CD4-positive, CD25-positive, alpha-beta regulatory T cell (primary cell): ENCODE results near the gene OTULIN. TPM values are rescaled to one million over a fixed set of nuclear protein-coding genes. Genes with fewer than 3 reads are reported as not detected.

Source experiments
- ATAC-seq, 2 donors: fragments of 150-1000 bp; cut with Tn5 transposase; one replicate each; pipeline ENCODE4 v1.10.0; 2021; ENCODE audit warnings: low read depth in 2 of 2, moderate number of reproducible peaks in 2 of 2, moderate library complexity in 1 of 2
- DNase-seq, 3 donors: peaks; one replicate each; pipeline versions ENCODE4 v3.0.0 to v3.0.0-alpha.2; 2012 to 2022; ENCODE audit warnings: mixed read lengths in 1 of 3
- H3K27ac ChIP-seq: one replicate; pipeline ENCODE4 v1.7.0; 2013; ENCODE audit warnings: mild to moderate bottlenecking, low read length; ENCODE audit not compliant: insufficient read depth, poor library complexity, severe bottlenecking
- H3K27me3 ChIP-seq: one replicate; pipeline ENCODE4 v1.7.0; 2013; ENCODE audit warnings: low read length; ENCODE audit not compliant: control insufficient read depth, insufficient read depth
- H3K36me3 ChIP-seq: one replicate; pipeline ENCODE4 v1.7.0; 2013; ENCODE audit warnings: mild to moderate bottlenecking, low read length, moderate library complexity; ENCODE audit not compliant: control insufficient read depth, insufficient read depth
- H3K4me1 ChIP-seq: 2 replicates; pipeline ENCODE4 v1.7.0; 2013; ENCODE audit warnings: mild to moderate bottlenecking, low read length; ENCODE audit not compliant: insufficient read depth, control insufficient read depth, poor library complexity, severe bottlenecking
- H3K4me3 ChIP-seq: one replicate; pipeline ENCODE4 v1.7.0; 2013; ENCODE audit warnings: low read depth, mild to moderate bottlenecking, low read length, moderate library complexity
- H3K9me3 ChIP-seq, 2 experiments: 1 replicate in 1 of 2; 2 replicates in 1 of 2; pipeline ENCODE4 v1.7.0; 2013; ENCODE audit warnings: low read length in 2 of 2, mild to moderate bottlenecking in 1 of 2, moderate library complexity in 1 of 2; ENCODE audit not compliant: control insufficient read depth in 2 of 2
- H3K27ac Mint-ChIP-seq, 3 donors: one replicate each; pipeline ENCODE4 v1.8.0; 2020 to 2022; ENCODE audit warnings: mild to moderate bottlenecking in 3 of 3, mixed read lengths in 3 of 3, moderate library complexity in 2 of 3
- H3K27me3 Mint-ChIP-seq: one replicate; pipeline ENCODE4 v1.8.0; 2022; ENCODE audit warnings: mild to moderate bottlenecking, mixed read lengths
- H3K36me3 Mint-ChIP-seq: one replicate; pipeline ENCODE4 v1.8.0; 2020; ENCODE audit warnings: mixed read lengths
- H3K4me1 Mint-ChIP-seq, 4 donors: one replicate each; pipeline ENCODE4 v1.8.0; 2020 to 2022; ENCODE audit warnings: mixed read lengths in 4 of 4, mild to moderate bottlenecking in 1 of 4
- H3K4me3 Mint-ChIP-seq, 4 donors: one replicate each; pipeline ENCODE4 v1.8.0; 2020 to 2022; ENCODE audit warnings: mild to moderate bottlenecking in 4 of 4, mixed read lengths in 4 of 4, moderate library complexity in 3 of 4
- H3K9me3 Mint-ChIP-seq, 7 donors: one replicate each; pipeline ENCODE4 v1.8.0; 2020 to 2022; ENCODE audit warnings: mixed read lengths in 7 of 7, mild to moderate bottlenecking in 3 of 7, moderate library complexity in 2 of 7
- polyA plus RNA-seq, 4 donors: library from polyadenylated mRNA; unstranded; fragments of 300-500 nt; fragmentation: Illumina TruSeq; gene quantifications; one replicate each; pipeline ENCODE4 v1.2.3, GENCODE V29; 2021
- total RNA-seq: library from RNA; stranded (reverse); gene quantifications from one replicate; pipeline ENCODE4 v1.2.3, GENCODE V29; 2022

OTULIN gene
- total and polyA plus RNA-seq, 5 donors from 2014 or later, result 22.8 to 109 (median 27.0) TPM

GRCh38 chr5:14674983-14675854 is 10.7 kb downstream of the OTULIN start:
- H3K9me3 ChIP-seq, result no peaks in the 10 kb centered on the region
- no peaks in the 10 kb centered on the region for H3K27me3 Mint-ChIP-seq
- H3K4me1 ChIP-seq, result peaks cover 86% of the 10 kb centered on the region
- H3K36me3 ChIP-seq, result peaks cover 46% of the 10 kb centered on the region
- ATAC-seq, result peak in 1 of 2 donors; percentile 15
- peaks cover 65 to 84% (median 71%) of the 10 kb centered on the region in 4 donors for H3K4me1 Mint-ChIP-seq
- H3K27ac Mint-ChIP-seq, result peak overlapping the region; percentile 84 to 91 (median 89)
- peak overlapping the region; percentile 77 for H3K4me3 ChIP-seq
- no peaks in the 10 kb centered on the region for H3K27me3 ChIP-seq
- peak overlapping the region; percentile 73 for H3K27ac ChIP-seq
- no peaks in the 10 kb centered on the region for H3K9me3 Mint-ChIP-seq
- peaks cover 31% of the 10 kb centered on the region for H3K36me3 Mint-ChIP-seq
- peak overlapping the region; percentile 67 to 88 (median 78) for H3K4me3 Mint-ChIP-seq
- no peak for DNase-seq

GRCh38 chr5:14675865-14676300 is 11.4 kb downstream of the OTULIN start:
- peaks cover 63 to 81% (median 71%) of the 10 kb centered on the region in 4 donors for H3K4me1 Mint-ChIP-seq
- Histone ChIP-seq H3K4me1 (peaks cover 79% of the 10 kb centered on the region), H3K27me3 (no peaks in the 10 kb centered on the region), H3K9me3 (no peaks in the 10 kb centered on the region), H3K4me3 (peak overlapping the region; percentile 77), H3K27ac (peak overlapping the region; percentile 73), H3K36me3 (peaks cover 53% of the 10 kb centered on the region)
- H3K4me3 Mint-ChIP-seq, result peak overlapping the region; percentile 67 to 88 (median 78)
- peak overlapping the region; percentile 84 to 91 (median 89) for H3K27ac Mint-ChIP-seq
- H3K9me3 Mint-ChIP-seq, result no peaks in the 10 kb centered on the region
- ATAC-seq (peak; percentile 36 to 38), DNase-seq (peak in 2 of 3 donors; percentile 26 to 49)
- H3K36me3 Mint-ChIP-seq, result peaks cover 35% of the 10 kb centered on the region
- no peaks in the 10 kb centered on the region for H3K27me3 Mint-ChIP-seq

- no peaks in the 10 kb centered on the region for H3K27me3 Mint-ChIP-seq
- Histone ChIP-seq H3K4me1 (peaks cover 75% of the 10 kb centered on the region), H3K36me3 (peaks cover 57% of the 10 kb centered on the region), H3K4me3 (peak overlapping the region; percentile 77), H3K27ac (peak overlapping the region; percentile 73), H3K27me3 (no peaks in the 10 kb centered on the region), H3K9me3 (no peaks in the 10 kb centered on the region)
- DNase-seq, result no peak
- H3K36me3 Mint-ChIP-seq, result peaks cover 38% of the 10 kb centered on the region
- H3K27ac Mint-ChIP-seq, result peak overlapping the region; percentile 84 to 91 (median 89)
- peak overlapping the region; percentile 67 to 88 (median 78) for H3K4me3 Mint-ChIP-seq
- ATAC-seq, result peak; percentile 55 to 72
- H3K4me1 Mint-ChIP-seq, result peaks cover 59 to 77% (median 67%) of the 10 kb centered on the region in 4 donors
- H3K9me3 Mint-ChIP-seq, result no peaks in the 10 kb centered on the region
Observed at GRCh38 chr5:14676320-14676719, 11.8 kb downstream of the OTULIN start.

GRCh38 chr5:14678773-14679334 is 14.3 kb downstream of the OTULIN start:
- Histone ChIP-seq H3K4me3 (peak overlapping the region; percentile 38), H3K27me3 (no peaks in the 10 kb centered on the region), H3K4me1 (peaks cover 56% of the 10 kb centered on the region), H3K27ac (peak overlapping the region; percentile 64), H3K9me3 (no peaks in the 10 kb centered on the region), H3K36me3 (peaks cover 79% of the 10 kb centered on the region)
- DNase-seq, result no peak
- H3K27ac Mint-ChIP-seq, result peak overlapping the region; percentile 82 to 98 (median 85)
- no peaks in the 10 kb centered on the region for H3K9me3 Mint-ChIP-seq
- no peak for ATAC-seq
- H3K4me1 Mint-ChIP-seq, result peaks cover 38 to 53% (median 49%) of the 10 kb centered on the region in 4 donors
- peak overlapping the region in 3 of 4 donors; percentile 26 to 87 (median 45) for H3K4me3 Mint-ChIP-seq
- peaks cover 54% of the 10 kb centered on the region for H3K36me3 Mint-ChIP-seq
- H3K27me3 Mint-ChIP-seq, result no peaks in the 10 kb centered on the region

- H3K4me3 Mint-ChIP-seq, result no peak overlapping the region
- peaks cover 53% of the 10 kb centered on the region for H3K36me3 Mint-ChIP-seq
- H3K9me3 Mint-ChIP-seq, result no peaks in the 10 kb centered on the region
- DNase-seq (no peak), ATAC-seq (no peak)
- no peak overlapping the region for H3K4me3 ChIP-seq
- no peaks in the 10 kb centered on the region for H3K27me3 ChIP-seq
- H3K4me1 ChIP-seq, result peaks cover 48% of the 10 kb centered on the region
- H3K4me1 Mint-ChIP-seq, result peaks cover 32 to 46% (median 42%) of the 10 kb centered on the region in 4 donors
- no peaks in the 10 kb centered on the region for H3K27me3 Mint-ChIP-seq
- H3K9me3 ChIP-seq, result no peaks in the 10 kb centered on the region
- peaks cover 83% of the 10 kb centered on the region for H3K36me3 ChIP-seq
- peak overlapping the region in 2 of 3 donors; percentile 82 to 85 for H3K27ac Mint-ChIP-seq
- peak overlapping the region; percentile 64 for H3K27ac ChIP-seq
Observed at GRCh38 chr5:14679595-14679994, 15.1 kb downstream of the OTULIN start.

- H3K4me3 Mint-ChIP-seq, result no peak overlapping the region
- peaks cover 41% of the 10 kb centered on the region for H3K4me1 ChIP-seq
- ATAC-seq, result no peak
- H3K27me3 ChIP-seq, result no peaks in the 10 kb centered on the region
- H3K27ac ChIP-seq, result no peak overlapping the region
- H3K36me3 Mint-ChIP-seq, result peaks cover 49% of the 10 kb centered on the region
- no peaks in the 10 kb centered on the region for H3K27me3 Mint-ChIP-seq
- H3K27ac Mint-ChIP-seq, result peak overlapping the region; percentile 34 to 78 (median 36)
- no peak overlapping the region for H3K4me3 ChIP-seq
- no peaks in the 10 kb centered on the region for H3K9me3 ChIP-seq
- H3K36me3 ChIP-seq, result peaks cover 84% of the 10 kb centered on the region
- DNase-seq, result no peak
- H3K9me3 Mint-ChIP-seq, result no peaks in the 10 kb centered on the region
- peaks cover 27 to 45% (median 34%) of the 10 kb centered on the region in 4 donors for H3K4me1 Mint-ChIP-seq
Observed at GRCh38 chr5:14681236-14681752, 16.8 kb downstream of the OTULIN start.

GRCh38 chr5:14683906-14684455 is 19.5 kb downstream of the OTULIN start:
- Mint-ChIP-seq H3K27ac (peak overlapping the region; percentile 5 to 32 (median 30)), H3K4me3 (no peak overlapping the region), H3K4me1 (peaks cover 19 to 39% (median 20%) of the 10 kb centered on the region in 4 donors), H3K9me3 (no peaks in the 10 kb centered on the region), H3K27me3 (no peaks in the 10 kb centered on the region), H3K36me3 (peaks cover 49% of the 10 kb centered on the region)
- Histone ChIP-seq H3K4me1 (peaks cover 17% of the 10 kb centered on the region), H3K27ac (no peak overlapping the region), H3K36me3 (peaks cover 89% of the 10 kb centered on the region), H3K27me3 (no peaks in the 10 kb centered on the region), H3K4me3 (no peak overlapping the region), H3K9me3 (no peaks in the 10 kb centered on the region)
- DNase-seq (no peak), ATAC-seq (no peak)
